Gastrocnemius medialis (tissue), 4 donors: ENCODE results near the gene SYCE1L. TPM values are rescaled to one million over a fixed set of nuclear protein-coding genes. Genes with fewer than 3 reads are reported as not detected.
"Not testable (repeated sequence)": the region's sequence is repeated elsewhere in the genome, so short reads cannot be mapped to it uniquely, and the experiment has no call there.

Experiments
- ATAC-seq, 2 donors: fragments of 150-250 bp; one replicate each; pipeline ENCODE4 v1.9.1; 2016
- DNase-seq, 2 donors: peaks; one replicate each; pipeline ENCODE4 v3.0.0-alpha.2; 2019
- H3K27ac ChIP-seq, 4 donors: fragments of 200-600 bp; sonication (generic); 1 replicate in 1 of 4; 2 replicates in 3 of 4; pipeline ENCODE4 v1.5.1; 2016 to 2018; ENCODE audit warnings: mild to moderate bottlenecking in 2 of 4, moderate library complexity in 1 of 4
- H3K27me3 ChIP-seq, 3 donors: fragments of 200-600 bp; sonication (generic) in 2 of 3; 1 replicate in 1 of 3; 2 replicates in 2 of 3; pipeline versions ENCODE4 v1.5.1 to v1.6.0; 2016 to 2019; ENCODE audit warnings: mild to moderate bottlenecking in 1 of 3, moderate library complexity in 1 of 3
- H3K36me3 ChIP-seq, 2 donors: fragments of 200-600 bp; sonication (generic) in 1 of 2; one replicate each; pipeline ENCODE4 v1.5.1; 2017 to 2018
- H3K4me1 ChIP-seq, 2 donors: fragments of 200-600 bp; sonication (generic) in 1 of 2; one replicate each; pipeline ENCODE4 v1.5.1; 2016 to 2017; ENCODE audit warnings: mild to moderate bottlenecking in 2 of 2
- H3K4me3 ChIP-seq, 4 donors: fragments of 200-600 bp; sonication (generic) in 3 of 4; 1 replicate in 1 of 4; 2 replicates in 3 of 4; pipeline ENCODE4 v1.5.1; 2016 to 2019; ENCODE audit warnings: mild to moderate bottlenecking in 2 of 4
- H3K9me3 ChIP-seq, 3 donors: fragments of 200-600 bp; sonication (generic) in 2 of 3; 1 replicate in 1 of 3; 2 replicates in 2 of 3; pipeline ENCODE4 v1.5.1; 2016 to 2019
- POLR2A ChIP-seq, 2 donors: fragments of 450-650 bp; IDR thresholded peaks; one replicate each; pipeline ENCODE4 v1.6.1; 2017; ENCODE audit warnings: antibody characterized with exemption in 2 of 2, mild to moderate bottlenecking in 2 of 2, moderate library complexity in 2 of 2
- in situ Hi-C, 4 donors: fragments of 200-750 bp; cut with MboI; loops; one replicate each; pipeline versions ENCODE4 v1.15.0 to v1.8.0; 2017; ENCODE audit warnings: low sequenced_read_pairs in 4 of 4
- intact Hi-C: fragments of 100-400 bp; cut with DNase I; formaldehyde crosslinking; loops from one replicate; pipeline ENCODE4 v1.15.1; 2023; ENCODE audit warnings: low total_unique reads
- total RNA-seq, 4 donors: library from RNA; depleted of rRNA; stranded (reverse); fragments of >200 nt; gene quantifications; one replicate each; pipeline versions ENCODE4 v1.1.0 to v1.2.3, GENCODE V29; 2016
- TF ChIP-seq, protein P1 (sequence below), 5 experiments: fragments of 450-650 bp in 3 of 5; fragments of 200-600 bp in 2 of 5; sonication (generic) in 2 of 5; IDR thresholded peaks in 4 of 5; conservative IDR thresholded peaks in 1 of 5; 1 replicate in 4 of 5; 2 replicates in 1 of 5; pipeline ENCODE4 v1.5.1; 2016 to 2019; ENCODE audit warnings: antibody characterized with exemption in 5 of 5, mild to moderate bottlenecking in 3 of 5, moderate library complexity in 3 of 5

Gene SYCE1L
- total RNA-seq, 4 donors from 2014 or later: not detected

DNA sequence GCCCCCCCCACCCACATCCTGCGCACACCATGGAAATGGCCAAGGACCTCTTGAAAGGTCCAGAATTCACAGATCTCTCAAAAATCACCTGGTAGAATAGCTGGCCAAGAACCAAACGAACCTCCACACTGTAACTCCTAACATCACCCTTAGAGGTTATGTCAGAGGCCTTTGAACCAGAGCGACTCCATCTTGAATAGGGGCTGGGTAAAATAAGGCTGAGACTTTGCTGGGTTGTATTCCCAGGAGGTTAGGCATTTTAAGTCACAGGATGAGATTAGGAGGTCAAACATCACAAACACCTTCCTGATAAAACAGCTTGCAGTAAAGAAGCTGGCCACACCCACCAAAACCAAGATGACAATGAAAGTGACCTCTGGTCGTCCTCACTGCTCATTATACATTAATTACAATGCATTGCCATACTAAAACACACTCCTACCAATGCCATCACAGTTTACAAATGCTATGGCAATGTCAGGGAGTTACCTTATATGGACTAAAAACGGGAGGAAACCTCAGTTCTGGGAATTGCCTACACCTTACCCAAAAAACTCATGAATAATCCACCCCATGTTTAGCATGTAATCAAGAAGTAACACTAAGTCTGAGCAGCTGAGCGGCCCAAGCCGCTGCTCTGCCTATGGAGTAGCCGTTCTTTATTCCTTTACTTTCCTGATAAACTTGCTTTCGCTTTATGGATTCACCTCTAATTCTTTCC lies 34.8 kb downstream of the SYCE1L start:
- TF ChIP-seq, protein P1, sequence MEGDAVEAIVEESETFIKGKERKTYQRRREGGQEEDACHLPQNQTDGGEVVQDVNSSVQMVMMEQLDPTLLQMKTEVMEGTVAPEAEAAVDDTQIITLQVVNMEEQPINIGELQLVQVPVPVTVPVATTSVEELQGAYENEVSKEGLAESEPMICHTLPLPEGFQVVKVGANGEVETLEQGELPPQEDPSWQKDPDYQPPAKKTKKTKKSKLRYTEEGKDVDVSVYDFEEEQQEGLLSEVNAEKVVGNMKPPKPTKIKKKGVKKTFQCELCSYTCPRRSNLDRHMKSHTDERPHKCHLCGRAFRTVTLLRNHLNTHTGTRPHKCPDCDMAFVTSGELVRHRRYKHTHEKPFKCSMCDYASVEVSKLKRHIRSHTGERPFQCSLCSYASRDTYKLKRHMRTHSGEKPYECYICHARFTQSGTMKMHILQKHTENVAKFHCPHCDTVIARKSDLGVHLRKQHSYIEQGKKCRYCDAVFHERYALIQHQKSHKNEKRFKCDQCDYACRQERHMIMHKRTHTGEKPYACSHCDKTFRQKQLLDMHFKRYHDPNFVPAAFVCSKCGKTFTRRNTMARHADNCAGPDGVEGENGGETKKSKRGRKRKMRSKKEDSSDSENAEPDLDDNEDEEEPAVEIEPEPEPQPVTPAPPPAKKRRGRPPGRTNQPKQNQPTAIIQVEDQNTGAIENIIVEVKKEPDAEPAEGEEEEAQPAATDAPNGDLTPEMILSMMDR (IDR thresholded peaks at IDR 0.05 in 4 of 5, conservative IDR thresholded peaks at IDR 0.05 in 1 of 5): no peak
- TF ChIP-seq POLR2A (IDR thresholded peaks at IDR 0.05): no peak
- in situ Hi-C loops (loop anchor here in 3 of 4 donors (5.0 to 25.0 kb wide), 3 partner anchors 353 to 728 kb away; no protein-coding TSS in a partner anchor), intact Hi-C loops (no loop called here)
- no peak overlapping the region for H3K4me3 ChIP-seq
- DNase-seq (no peak), ATAC-seq (no peak)
- H3K9me3 ChIP-seq: no peaks in the 10 kb centered on the region
- no peaks in the 10 kb centered on the region for H3K36me3 ChIP-seq
- H3K27ac ChIP-seq: no peak overlapping the region
- H3K4me1 ChIP-seq: no peaks in the 10 kb centered on the region
- no peaks in the 10 kb centered on the region for H3K27me3 ChIP-seq

DNA sequence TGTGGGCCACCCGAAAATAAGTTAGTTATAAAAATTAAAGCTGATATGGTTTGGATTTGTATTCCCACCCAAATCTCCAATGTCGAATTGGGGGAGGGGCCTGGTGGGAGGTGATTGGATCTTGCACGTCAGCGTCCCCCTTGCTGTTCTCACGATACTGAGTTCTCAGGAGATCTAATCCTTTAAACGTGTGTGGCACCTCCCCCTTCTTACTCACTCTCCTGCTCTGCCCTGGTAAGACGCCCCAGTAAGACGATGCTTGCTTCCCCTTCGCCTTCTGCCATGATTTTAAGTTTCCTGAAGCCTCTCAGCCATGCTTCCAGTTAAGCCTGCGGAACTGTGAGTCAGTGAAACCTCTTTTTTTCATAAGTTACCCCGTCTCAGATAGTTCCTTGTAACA lies 35.4 kb downstream of the SYCE1L start:
- intact Hi-C loops (loop anchor here (5.0 kb wide), 1 partner anchor 428 kb away; no protein-coding TSS in a partner anchor), in situ Hi-C loops (loop anchor here (5.0 to 25.0 kb wide), 3 partner anchors 353 to 728 kb away; no protein-coding TSS in a partner anchor)
- Histone ChIP-seq H3K4me1 (no peaks in the 10 kb centered on the region), H3K27ac (no peak overlapping the region), H3K27me3 (no peaks in the 10 kb centered on the region), H3K9me3 (no peaks in the 10 kb centered on the region), H3K36me3 (no peaks in the 10 kb centered on the region), H3K4me3 (no peak overlapping the region)
- ATAC-seq: no peak
- TF ChIP-seq POLR2A (IDR thresholded peaks at IDR 0.05): no peak
- TF ChIP-seq, protein P1 (IDR thresholded peaks at IDR 0.05 in 4 of 5, conservative IDR thresholded peaks at IDR 0.05 in 1 of 5): no peak
- no peak for DNase-seq

DNA sequence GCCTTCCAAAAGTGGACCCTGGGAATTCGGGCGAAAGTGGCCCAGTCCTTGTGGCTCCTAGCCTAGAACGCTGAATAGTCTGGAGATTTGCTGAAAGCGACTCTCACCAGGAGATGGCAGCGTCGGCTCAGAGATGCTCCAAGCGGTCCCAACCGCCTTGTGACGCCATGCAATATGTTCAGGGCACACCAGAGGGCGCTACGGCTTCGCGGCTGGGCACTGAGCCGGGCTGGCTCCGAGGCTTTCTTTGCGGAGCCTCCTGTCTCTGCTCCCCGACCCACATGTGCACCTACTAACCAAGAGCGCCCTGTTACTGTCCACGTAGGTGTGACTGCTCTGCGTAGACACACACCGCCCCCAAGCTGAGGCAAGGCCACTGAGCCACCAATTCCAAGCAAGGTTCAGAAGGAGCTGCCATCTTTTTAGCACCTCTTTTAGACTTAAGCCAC lies 36.9 kb downstream of the SYCE1L start:
- H3K4me3 ChIP-seq: no peak overlapping the region
- peak; percentile 47 to 61 for DNase-seq
- H3K36me3 ChIP-seq: no peaks in the 10 kb centered on the region
- TF ChIP-seq POLR2A (IDR thresholded peaks at IDR 0.05): no peak
- TF ChIP-seq, protein P1 (IDR thresholded peaks at IDR 0.05 in 4 of 5, conservative IDR thresholded peaks at IDR 0.05 in 1 of 5): peak; percentile 86 to 94 (median 92)
- no peaks in the 10 kb centered on the region for H3K9me3 ChIP-seq
- no peaks in the 10 kb centered on the region for H3K4me1 ChIP-seq
- ATAC-seq: peak; percentile 89 to 94
- H3K27me3 ChIP-seq: no peaks in the 10 kb centered on the region
- no peak overlapping the region for H3K27ac ChIP-seq
- in situ Hi-C loops (loop anchor here (5.0 to 25.0 kb wide), 3 partner anchors 351 to 726 kb away; no protein-coding TSS in a partner anchor), intact Hi-C loops (loop anchor here (1.0 to 5.0 kb wide), 2 partner anchors 348 to 426 kb away; no protein-coding TSS in a partner anchor)

DNA sequence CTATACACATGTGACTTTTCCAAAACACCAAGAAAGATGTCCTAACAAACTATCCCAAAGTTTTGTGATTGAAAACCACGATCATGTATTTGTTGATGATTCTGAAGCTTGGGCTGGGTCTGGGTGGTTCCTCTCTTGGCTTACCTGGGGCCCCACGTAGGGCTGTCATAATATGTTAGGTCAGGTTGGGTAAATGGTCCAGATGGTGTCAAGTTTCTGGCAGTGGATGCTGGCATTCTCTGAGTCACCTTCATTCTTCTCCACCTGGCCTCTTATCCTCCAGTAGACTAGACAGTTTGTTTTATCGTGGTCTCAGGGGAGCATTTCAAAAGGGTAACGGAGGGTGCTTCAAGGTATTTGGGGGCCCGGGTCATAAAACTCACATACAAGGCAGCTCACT lies 39.4 kb downstream of the SYCE1L start:
- Histone ChIP-seq H3K27me3 (no peaks in the 10 kb centered on the region), H3K4me3 (no peak overlapping the region), H3K27ac (no peak overlapping the region), H3K4me1 (no peaks in the 10 kb centered on the region), H3K36me3 (no peaks in the 10 kb centered on the region), H3K9me3 (no peaks in the 10 kb centered on the region)
- no peak for TF ChIP-seq POLR2A (IDR thresholded peaks at IDR 0.05)
- TF ChIP-seq, protein P1 (IDR thresholded peaks at IDR 0.05 in 4 of 5, conservative IDR thresholded peaks at IDR 0.05 in 1 of 5): no peak
- no peak for ATAC-seq
- intact Hi-C loops (loop anchor here (5.0 kb wide), 1 partner anchor 424 kb away; no protein-coding TSS in a partner anchor), in situ Hi-C loops (loop anchor here (5.0 to 25.0 kb wide), 3 partner anchors 349 to 724 kb away; no protein-coding TSS in a partner anchor)
- DNase-seq: no peak

DNA sequence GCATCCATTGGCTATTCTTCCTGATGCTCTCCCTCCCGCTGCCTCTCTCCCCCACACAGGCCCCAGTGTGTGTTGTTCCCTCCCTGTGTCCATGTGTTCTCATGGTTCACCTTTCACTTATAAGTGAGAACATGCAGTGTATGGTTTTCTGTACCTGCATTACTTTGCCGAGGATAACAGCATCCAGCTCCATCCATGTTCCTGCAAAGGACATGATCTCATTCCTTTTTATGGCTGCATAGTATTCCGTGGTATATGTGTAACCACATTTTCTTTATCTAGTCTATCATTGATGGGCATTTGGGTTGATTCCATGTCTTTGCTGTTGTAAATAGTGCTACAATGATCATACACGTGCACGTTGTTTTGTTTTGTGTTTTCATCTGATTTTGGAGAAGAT lies 43.3 kb downstream of the SYCE1L start:
- DNase-seq, H3K9me3 ChIP-seq, H3K27me3 ChIP-seq, H3K4me3 ChIP-seq, H3K4me1 ChIP-seq, intact Hi-C loops, H3K27ac ChIP-seq, ATAC-seq, H3K36me3 ChIP-seq: not testable (repeated sequence)
- in situ Hi-C loops: loop anchor here in 2 of 4 donors (25.0 kb wide), 1 partner anchor 720 kb away; no protein-coding TSS in a partner anchor
